ENCODE results near the gene PLCXD3.

GRCh38 chr5:41291323-41291722 is 219.1 kb downstream of the PLCXD3 start:
- no peak for TF ChIP-seq CTCF (IDR thresholded peaks at IDR 0.05)
- TF ChIP-seq POLR2A (IDR thresholded peaks at IDR 0.05) = no peak
